Retinal pigment epithelial cell (primary cell): ENCODE data around the gene PDE4B.
"Not testable (repeated sequence)": the region's sequence is repeated elsewhere in the genome, so short reads cannot be mapped to it uniquely, and the experiment has no call there.

Experiments used
- DNase-seq: peaks from one replicate; pipeline ENCODE4 v3.0.0-alpha.2; 2010; ENCODE audit warnings: low read depth
- H3K4me3 ChIP-seq: 2 replicates; pipeline ENCODE4 v1.5.1; 2011; ENCODE audit warnings: mild to moderate bottlenecking, low read length, control low read depth, moderate library complexity
- CTCF ChIP-seq: conservative IDR thresholded peaks from 2 replicates; pipeline ENCODE4 v1.5.1; 2011; ENCODE audit warnings: low read depth, low read length, control low read depth, inconsistent platforms

The PDE4B gene

GRCh38 chr1:66050633-66051032 is 257.9 kb downstream of the PDE4B start:
- no peak overlapping the region for H3K4me3 ChIP-seq
- no peak for DNase-seq
- TF ChIP-seq CTCF = no peak

DNA sequence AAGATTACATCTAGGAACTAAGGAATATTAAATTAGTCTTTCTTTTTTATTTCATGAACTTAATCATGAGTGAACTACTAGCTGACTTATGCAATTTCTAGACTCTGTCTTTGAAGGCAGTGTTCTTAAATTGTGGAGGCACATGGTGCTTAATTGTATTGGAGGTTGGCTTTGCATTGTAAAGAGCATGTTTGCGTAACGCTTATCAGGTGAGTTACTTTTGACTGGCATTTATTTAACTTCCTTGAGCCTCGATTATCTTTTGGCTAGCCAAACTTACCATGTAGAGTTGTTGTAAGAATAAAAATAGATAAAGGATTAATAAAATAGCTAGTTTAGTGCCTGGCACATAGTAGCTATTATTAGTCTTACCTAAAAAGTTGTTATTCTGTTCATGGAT is 262.4 kb downstream of the PDE4B start:
- H3K4me3 ChIP-seq = no peak overlapping the region
- DNase-seq = no peak
- no peak for TF ChIP-seq CTCF

DNA sequence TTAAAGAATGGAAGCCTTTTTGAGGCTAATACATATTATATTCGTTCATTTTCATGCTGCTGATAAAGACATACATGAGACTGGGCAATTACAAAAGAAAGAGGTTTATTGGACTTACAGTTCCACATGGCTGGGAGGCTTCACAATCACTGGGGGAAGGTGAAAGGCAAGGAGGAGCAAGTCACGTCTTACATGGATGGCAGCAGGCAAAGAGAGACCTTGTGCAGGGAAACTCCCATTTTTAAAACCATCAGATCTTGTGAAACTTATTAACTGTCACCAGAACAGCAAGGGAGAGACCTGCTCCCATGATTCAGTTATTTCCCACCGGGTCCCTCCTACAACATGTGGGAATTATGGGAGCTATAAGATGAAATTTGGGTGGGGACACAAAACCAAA is 264.8 kb downstream of the PDE4B start:
- DNase-seq, H3K4me3 ChIP-seq: not testable (repeated sequence)

DNA sequence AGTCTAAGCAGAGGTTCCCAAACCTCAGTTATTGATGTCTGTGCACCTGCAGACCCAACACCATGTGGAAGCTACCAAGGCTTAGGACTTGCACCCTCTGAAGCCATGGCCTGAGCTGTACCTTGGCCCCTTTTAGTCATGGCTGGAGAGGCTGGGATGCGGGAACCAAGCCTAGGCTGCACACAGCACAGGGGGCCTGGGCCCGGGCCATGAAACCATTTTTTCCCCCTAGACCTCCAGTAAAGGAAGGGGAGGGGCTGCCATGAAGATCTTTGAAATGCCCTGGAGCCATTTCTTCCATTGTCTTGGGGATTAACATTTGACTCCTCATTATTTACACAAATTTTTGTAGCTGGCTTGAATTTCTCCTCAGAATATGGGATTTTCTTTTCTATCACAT is 265.9 kb downstream of the PDE4B start:
- TF ChIP-seq CTCF = no peak
- no peak for DNase-seq
- no peak overlapping the region for H3K4me3 ChIP-seq

DNA sequence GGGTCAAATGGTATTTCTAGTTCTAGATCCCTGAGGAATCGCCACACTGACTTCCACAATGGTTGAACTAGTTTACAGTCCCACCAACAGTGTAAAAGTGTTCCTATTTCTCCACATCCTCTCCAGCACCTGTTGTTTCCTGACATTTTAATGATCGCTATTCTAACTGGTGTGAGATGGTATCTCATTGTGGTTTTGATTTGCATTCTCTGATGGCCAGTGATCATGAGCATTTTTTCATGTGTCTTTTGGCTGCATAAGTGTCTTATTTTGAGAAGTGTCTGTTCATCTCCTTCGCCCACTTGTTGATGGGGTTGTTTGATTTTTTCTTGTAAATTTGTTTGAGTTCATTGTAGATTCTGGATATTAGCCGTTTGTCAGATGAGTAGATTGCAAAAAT is 274.5 kb downstream of the PDE4B start:
- not testable (repeated sequence) for DNase-seq, H3K4me3 ChIP-seq

DNA sequence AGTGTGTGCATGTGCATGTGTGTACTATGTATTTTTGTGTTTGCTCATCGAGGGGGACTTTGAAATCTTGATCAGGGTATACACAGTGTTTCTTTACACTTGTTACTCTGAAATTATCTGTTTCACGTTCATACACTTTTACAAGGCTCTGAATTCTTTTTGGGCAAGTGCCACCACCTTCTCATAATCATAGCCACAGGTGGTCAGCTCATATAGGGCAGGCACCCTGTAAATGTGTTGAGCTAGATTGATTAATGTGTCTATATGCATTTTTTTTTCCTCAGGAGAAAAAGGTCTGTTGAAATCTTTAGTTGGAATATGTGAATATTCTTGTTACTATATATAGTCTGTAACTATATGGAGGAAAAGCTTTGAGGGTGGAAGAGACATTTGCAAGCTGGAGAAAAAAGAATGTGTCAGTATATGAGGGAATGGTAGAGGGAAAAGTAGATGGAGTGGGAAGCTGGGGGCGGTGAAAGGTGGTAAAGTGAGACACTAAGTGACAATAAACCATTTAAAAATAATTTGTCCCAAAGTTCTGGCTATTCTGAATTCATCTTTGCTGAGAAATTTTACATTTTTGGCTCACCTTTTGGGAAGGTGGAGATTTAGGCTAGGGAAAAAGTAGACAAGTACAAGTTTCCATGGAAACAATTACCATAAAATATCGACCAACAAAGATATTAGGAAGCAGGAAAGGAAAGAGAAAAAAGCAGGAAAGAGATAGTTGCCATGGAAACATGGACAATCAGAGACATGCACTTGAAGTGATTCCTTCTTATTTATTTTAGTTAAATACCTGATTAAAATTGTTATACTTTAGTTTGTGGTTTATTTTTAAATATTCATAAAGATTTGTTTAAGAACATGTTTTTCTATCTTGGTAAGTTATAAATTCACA is 277.5 kb downstream of the PDE4B start:
- no peak for TF ChIP-seq CTCF
- no peak for DNase-seq
- no peak overlapping the region for H3K4me3 ChIP-seq

- no peak for TF ChIP-seq CTCF
- DNase-seq = no peak
- no peak overlapping the region for H3K4me3 ChIP-seq
Observed at GRCh38 chr1:66073388-66073787, 280.7 kb downstream of the PDE4B start.

- H3K4me3 ChIP-seq = no peak overlapping the region
- no peak for TF ChIP-seq CTCF
- no peak for DNase-seq
Observed at GRCh38 chr1:66074147-66074546, 281.5 kb downstream of the PDE4B start.
